ENCODE data around the gene ARHGAP44. TPM values are rescaled to one million over a fixed set of nuclear protein-coding genes. Genes with fewer than 3 reads are reported as not detected.

Gene ARHGAP44
- total and polyA plus RNA-seq, 9 of the 15 experiments (the other 6 are each of a cell fraction or from before 2014, with no cell fraction given) = 0.01 to 0.68 (median 0.07) TPM; not detected in 1

GRCh38 chr17:12990041-12990808 lies 200.9 kb downstream of the ARHGAP44 start (continued):
- no peak for TF ChIP-seq ZBTB40 (IDR thresholded peaks at IDR 0.05)
- no peak for TF ChIP-seq ZBTB40 (CRISPR knock-in tag; IDR thresholded peaks at IDR 0.05)
- TF ChIP-seq TCFL5 (CRISPR knock-in tag; conservative IDR thresholded peaks at IDR 0.05) = no peak
- no peak for TF ChIP-seq ZNF695 (CRISPR knock-in tag; IDR thresholded peaks at IDR 0.05)
- no peak for TF ChIP-seq ZNF174 (CRISPR knock-in tag; IDR thresholded peaks at IDR 0.05)
- TF ChIP-seq, protein P1, sequence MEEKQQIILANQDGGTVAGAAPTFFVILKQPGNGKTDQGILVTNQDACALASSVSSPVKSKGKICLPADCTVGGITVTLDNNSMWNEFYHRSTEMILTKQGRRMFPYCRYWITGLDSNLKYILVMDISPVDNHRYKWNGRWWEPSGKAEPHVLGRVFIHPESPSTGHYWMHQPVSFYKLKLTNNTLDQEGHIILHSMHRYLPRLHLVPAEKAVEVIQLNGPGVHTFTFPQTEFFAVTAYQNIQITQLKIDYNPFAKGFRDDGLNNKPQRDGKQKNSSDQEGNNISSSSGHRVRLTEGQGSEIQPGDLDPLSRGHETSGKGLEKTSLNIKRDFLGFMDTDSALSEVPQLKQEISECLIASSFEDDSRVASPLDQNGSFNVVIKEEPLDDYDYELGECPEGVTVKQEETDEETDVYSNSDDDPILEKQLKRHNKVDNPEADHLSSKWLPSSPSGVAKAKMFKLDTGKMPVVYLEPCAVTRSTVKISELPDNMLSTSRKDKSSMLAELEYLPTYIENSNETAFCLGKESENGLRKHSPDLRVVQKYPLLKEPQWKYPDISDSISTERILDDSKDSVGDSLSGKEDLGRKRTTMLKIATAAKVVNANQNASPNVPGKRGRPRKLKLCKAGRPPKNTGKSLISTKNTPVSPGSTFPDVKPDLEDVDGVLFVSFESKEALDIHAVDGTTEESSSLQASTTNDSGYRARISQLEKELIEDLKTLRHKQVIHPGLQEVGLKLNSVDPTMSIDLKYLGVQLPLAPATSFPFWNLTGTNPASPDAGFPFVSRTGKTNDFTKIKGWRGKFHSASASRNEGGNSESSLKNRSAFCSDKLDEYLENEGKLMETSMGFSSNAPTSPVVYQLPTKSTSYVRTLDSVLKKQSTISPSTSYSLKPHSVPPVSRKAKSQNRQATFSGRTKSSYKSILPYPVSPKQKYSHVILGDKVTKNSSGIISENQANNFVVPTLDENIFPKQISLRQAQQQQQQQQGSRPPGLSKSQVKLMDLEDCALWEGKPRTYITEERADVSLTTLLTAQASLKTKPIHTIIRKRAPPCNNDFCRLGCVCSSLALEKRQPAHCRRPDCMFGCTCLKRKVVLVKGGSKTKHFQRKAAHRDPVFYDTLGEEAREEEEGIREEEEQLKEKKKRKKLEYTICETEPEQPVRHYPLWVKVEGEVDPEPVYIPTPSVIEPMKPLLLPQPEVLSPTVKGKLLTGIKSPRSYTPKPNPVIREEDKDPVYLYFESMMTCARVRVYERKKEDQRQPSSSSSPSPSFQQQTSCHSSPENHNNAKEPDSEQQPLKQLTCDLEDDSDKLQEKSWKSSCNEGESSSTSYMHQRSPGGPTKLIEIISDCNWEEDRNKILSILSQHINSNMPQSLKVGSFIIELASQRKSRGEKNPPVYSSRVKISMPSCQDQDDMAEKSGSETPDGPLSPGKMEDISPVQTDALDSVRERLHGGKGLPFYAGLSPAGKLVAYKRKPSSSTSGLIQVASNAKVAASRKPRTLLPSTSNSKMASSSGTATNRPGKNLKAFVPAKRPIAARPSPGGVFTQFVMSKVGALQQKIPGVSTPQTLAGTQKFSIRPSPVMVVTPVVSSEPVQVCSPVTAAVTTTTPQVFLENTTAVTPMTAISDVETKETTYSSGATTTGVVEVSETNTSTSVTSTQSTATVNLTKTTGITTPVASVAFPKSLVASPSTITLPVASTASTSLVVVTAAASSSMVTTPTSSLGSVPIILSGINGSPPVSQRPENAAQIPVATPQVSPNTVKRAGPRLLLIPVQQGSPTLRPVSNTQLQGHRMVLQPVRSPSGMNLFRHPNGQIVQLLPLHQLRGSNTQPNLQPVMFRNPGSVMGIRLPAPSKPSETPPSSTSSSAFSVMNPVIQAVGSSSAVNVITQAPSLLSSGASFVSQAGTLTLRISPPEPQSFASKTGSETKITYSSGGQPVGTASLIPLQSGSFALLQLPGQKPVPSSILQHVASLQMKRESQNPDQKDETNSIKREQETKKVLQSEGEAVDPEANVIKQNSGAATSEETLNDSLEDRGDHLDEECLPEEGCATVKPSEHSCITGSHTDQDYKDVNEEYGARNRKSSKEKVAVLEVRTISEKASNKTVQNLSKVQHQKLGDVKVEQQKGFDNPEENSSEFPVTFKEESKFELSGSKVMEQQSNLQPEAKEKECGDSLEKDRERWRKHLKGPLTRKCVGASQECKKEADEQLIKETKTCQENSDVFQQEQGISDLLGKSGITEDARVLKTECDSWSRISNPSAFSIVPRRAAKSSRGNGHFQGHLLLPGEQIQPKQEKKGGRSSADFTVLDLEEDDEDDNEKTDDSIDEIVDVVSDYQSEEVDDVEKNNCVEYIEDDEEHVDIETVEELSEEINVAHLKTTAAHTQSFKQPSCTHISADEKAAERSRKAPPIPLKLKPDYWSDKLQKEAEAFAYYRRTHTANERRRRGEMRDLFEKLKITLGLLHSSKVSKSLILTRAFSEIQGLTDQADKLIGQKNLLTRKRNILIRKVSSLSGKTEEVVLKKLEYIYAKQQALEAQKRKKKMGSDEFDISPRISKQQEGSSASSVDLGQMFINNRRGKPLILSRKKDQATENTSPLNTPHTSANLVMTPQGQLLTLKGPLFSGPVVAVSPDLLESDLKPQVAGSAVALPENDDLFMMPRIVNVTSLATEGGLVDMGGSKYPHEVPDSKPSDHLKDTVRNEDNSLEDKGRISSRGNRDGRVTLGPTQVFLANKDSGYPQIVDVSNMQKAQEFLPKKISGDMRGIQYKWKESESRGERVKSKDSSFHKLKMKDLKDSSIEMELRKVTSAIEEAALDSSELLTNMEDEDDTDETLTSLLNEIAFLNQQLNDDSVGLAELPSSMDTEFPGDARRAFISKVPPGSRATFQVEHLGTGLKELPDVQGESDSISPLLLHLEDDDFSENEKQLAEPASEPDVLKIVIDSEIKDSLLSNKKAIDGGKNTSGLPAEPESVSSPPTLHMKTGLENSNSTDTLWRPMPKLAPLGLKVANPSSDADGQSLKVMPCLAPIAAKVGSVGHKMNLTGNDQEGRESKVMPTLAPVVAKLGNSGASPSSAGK (IDR thresholded peaks at IDR 0.05) = peak; percentile 43; the same call in 1 of the 2 replicates

Data from K562 (cell line).